ENCODE measurements around the gene KLHL8.

KLHL8 gene

GRCh38 chr4:87235020-87235671, 14.7 kb upstream of the KLHL8 start:
- in situ Hi-C loops (cut with MboI; ENCODE audit: low pct_unique_long_range_greater_than_20kb, low sequenced_read_pairs, unreplicated experiment) = loop anchor here (25.0 kb wide), 1 partner anchor 323 kb away; no protein-coding TSS in a partner anchor
- DNase-seq (ENCODE audit: low spot score) = no peak
- no peak for TF ChIP-seq CTCF (IDR thresholded peaks at IDR 0.05; ENCODE audit: extremely low read depth, insufficient read depth, missing control alignments)

GRCh38 chr4:87232216-87232615, 11.8 kb upstream of the KLHL8 start:
- DNase-seq (ENCODE audit: low spot score) = no peak
- no peak for TF ChIP-seq CTCF (IDR thresholded peaks at IDR 0.05; ENCODE audit: extremely low read depth, insufficient read depth, missing control alignments)
- in situ Hi-C loops (cut with MboI; ENCODE audit: low pct_unique_long_range_greater_than_20kb, low sequenced_read_pairs, unreplicated experiment) = loop anchor here (25.0 kb wide), 1 partner anchor 320 kb away; no protein-coding TSS in a partner anchor

- TF ChIP-seq CTCF (IDR thresholded peaks at IDR 0.05; ENCODE audit: extremely low read depth, insufficient read depth, missing control alignments) = no peak
- in situ Hi-C loops (cut with MboI; ENCODE audit: low pct_unique_long_range_greater_than_20kb, low sequenced_read_pairs, unreplicated experiment) = loop anchor here (25.0 kb wide), 1 partner anchor 319 kb away; no protein-coding TSS in a partner anchor
- no peak for DNase-seq (ENCODE audit: low spot score)
These were observed 10.4 kb upstream of the KLHL8 start for GRCh38 chr4:87230806-87231205.

- TF ChIP-seq CTCF (IDR thresholded peaks at IDR 0.05; ENCODE audit: extremely low read depth, insufficient read depth, missing control alignments) = no peak
- DNase-seq (ENCODE audit: low spot score) = no peak
- in situ Hi-C loops (cut with MboI; ENCODE audit: low pct_unique_long_range_greater_than_20kb, low sequenced_read_pairs, unreplicated experiment) = loop anchor here (25.0 kb wide), 1 partner anchor 318 kb away; no protein-coding TSS in a partner anchor
These were observed 9.6 kb upstream of the KLHL8 start for GRCh38 chr4:87229979-87230378.

- DNase-seq (ENCODE audit: low spot score) = no peak
- in situ Hi-C loops (cut with MboI; ENCODE audit: low pct_unique_long_range_greater_than_20kb, low sequenced_read_pairs, unreplicated experiment) = loop anchor here (25.0 kb wide), 1 partner anchor 316 kb away; no protein-coding TSS in a partner anchor
- TF ChIP-seq CTCF (IDR thresholded peaks at IDR 0.05; ENCODE audit: extremely low read depth, insufficient read depth, missing control alignments) = no peak
These were observed 7.9 kb upstream of the KLHL8 start for GRCh38 chr4:87228262-87228860.

- TF ChIP-seq CTCF (IDR thresholded peaks at IDR 0.05; ENCODE audit: extremely low read depth, insufficient read depth, missing control alignments) = no peak
- in situ Hi-C loops (cut with MboI; ENCODE audit: low pct_unique_long_range_greater_than_20kb, low sequenced_read_pairs, unreplicated experiment) = loop anchor here (25.0 kb wide), 1 partner anchor 315 kb away; no protein-coding TSS in a partner anchor
- no peak for DNase-seq (ENCODE audit: low spot score)
These were observed 7.3 kb upstream of the KLHL8 start for GRCh38 chr4:87227751-87228151.
